NCI-H187 (cell line): ENCODE results near the gene CRYGB.
"Not testable (repeated sequence)": the region's sequence is repeated elsewhere in the genome, so short reads cannot be mapped to it uniquely, and the experiment has no call there.

Source experiments
- DNase-seq, 2 experiments: peaks; one replicate each; lab custom pipeline; 2025; lab: John Stamatoyannopoulos, UW

The CRYGB gene

DNA sequence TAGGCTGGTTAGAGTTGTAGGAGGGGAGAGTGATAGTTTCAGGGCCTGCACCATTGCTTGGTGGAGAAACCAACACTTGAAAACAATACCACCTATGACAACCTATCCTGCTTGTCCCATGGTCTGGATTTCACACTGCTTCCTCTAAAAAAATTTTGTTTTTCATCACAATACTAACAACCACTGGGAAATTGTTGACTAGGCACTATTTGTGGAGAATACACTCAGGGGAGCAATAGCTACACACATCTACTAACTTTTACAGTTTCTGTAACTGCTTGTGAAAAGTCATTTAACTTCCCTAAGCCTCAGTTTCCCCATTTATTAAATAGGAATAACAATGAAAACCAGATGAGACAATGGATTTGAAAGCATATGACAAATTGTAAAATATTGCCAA is 4.1 kb upstream of the CRYGB start:
- no peak for DNase-seq

DNA sequence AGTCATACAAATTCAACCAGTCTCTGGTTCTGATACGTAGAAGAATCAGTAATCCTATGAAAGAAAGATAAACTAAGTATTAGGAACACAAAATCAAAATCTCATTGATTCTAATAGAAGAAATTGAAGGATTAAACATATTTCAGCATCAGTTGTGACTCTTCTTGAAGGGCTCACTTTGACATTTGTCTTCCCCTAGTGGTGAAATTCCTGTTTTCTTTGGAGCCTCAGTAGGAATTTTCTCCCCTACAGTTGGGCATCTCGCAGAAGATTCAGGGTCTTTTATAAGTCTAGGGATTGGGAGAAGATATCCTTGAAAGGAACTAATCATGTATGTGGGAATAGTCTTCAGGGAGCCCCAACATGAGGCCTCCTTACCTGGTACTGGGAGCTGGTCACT is 2.8 kb upstream of the CRYGB start:
- DNase-seq: no peak

DNA sequence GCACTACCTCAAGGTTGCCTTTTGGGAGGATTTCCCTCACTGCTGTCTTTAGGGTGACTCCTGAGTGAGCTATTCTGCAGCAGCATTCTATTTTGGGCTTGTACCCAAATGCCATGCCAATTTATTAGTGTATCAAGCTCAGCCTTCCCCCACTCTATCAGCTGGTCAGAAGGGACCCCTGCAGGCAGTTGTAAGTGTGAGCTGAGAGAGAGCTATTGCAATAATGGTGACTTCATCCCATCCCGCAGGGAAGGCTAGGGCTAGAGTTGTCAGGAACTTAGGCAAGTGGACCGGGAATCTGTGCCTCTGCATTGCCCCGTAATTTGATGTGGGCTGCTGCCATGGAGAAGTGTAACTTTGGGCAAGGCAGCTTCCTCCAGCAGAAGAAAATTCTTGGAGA is 1.8 kb upstream of the CRYGB start:
- no peak for DNase-seq

DNA sequence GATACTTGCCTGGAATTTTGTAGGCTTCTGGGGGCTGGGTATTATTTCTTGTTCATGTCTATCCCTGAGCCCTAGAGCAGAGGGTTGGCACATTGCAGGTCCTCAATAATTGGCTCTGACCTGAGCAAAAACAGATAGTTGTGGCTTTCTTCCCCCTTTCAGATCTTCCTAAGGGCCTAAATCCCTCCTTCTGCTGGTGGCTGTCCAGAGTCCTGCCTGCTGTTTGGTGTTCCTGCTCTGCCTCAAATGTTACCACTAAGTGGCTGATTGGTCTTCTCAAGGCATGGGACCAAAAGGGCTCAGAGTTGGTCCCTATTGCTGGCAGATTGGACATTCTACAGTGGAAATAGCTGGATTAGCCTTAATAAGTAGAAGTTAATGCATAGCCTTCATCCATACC is 1.1 kb upstream of the CRYGB start:
- no peak for DNase-seq

DNA sequence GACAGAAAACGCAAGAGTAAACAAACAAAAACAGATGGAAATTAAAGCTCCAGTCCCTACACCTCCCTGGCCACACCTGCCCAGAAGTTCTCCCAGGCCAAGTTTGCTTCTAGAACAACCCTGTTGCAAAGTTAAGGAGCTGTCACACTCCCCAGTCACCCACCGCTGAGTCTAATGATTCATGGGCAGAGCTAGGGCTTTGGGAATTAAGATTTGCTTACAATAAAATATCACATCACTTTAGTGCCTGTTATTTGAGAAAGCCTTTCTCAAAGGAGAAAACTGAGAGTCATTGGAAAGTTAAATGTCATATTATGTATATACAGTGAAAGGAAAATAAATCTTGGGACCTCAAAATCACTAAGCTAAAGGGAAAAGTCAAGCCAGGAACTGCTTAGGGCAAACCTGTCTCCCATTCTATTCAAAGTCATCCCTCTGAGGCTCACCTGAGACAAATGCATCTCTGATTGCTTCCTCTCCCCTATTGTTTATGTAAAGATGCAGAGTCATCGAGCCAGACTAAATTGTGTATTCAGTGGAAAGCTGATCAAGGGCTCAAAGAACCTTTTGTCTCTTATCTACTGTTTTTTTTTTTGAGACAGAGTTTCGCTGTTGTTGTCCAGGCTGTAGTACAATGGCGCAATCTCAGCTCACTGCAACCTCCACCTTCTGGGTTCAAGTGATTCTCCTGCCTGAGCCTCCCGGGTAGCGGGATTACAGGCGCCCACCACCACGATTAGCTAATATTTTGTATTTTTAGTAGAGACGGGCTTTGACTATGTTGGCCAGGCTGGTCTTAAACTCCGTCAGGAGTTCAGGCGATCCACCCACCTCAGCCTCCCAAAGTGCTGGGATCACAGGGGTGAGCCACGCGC is 2.8 kb downstream of the CRYGB start:
- no peak for DNase-seq

DNA sequence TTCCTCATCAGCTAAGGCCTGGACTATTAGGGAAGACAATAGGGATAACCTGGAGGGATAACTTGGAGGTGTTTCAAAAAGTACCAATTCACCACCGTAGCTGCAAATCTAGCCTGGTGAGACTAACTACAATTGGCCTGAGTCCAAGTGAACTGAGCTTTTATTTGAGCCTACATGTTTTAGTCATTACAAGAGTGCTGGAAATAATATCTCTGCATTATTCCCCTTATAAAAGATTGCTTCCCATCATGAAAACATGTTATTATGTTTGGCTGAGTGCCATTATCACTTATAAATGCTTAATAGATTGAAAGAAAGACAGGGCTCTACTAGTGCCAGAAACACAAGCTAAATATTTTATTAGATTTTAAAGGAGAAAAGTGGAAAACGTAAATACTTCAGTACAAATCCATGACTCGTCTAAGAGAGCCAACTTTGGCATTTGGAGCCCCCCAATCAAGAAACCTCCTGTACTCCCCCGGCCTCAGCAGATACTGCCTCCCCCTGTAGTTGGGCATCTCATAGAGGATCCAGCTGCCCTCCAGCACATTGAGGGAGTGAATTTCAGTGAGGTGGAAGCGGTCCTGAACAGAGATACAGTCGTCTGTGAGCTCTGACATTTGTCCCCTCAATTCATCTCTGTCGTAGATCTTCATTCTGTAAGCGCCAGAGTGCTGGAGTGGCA is 3.6 kb downstream of the CRYGB start:
- no peak for DNase-seq

DNA sequence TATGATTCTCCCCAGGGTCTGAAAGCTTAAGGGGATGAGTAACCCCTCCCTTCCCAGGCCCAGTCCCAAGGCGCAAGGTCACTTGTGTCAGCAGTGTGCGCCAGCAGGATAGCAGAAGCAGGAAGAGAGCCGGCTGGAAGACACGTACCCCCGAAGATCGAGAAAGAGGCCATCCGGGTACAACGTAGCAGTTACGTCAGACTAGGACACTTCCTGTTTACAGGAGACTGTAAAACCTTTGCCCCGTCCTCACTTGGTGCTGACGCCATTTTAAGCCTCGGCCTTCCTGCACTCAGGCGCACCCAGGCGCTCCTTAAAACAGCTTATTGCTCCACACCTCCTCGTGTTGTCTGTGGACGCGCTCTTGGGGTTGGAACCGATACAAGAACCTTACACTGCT is 6.5 kb downstream of the CRYGB start:
- no peak for DNase-seq

DNA sequence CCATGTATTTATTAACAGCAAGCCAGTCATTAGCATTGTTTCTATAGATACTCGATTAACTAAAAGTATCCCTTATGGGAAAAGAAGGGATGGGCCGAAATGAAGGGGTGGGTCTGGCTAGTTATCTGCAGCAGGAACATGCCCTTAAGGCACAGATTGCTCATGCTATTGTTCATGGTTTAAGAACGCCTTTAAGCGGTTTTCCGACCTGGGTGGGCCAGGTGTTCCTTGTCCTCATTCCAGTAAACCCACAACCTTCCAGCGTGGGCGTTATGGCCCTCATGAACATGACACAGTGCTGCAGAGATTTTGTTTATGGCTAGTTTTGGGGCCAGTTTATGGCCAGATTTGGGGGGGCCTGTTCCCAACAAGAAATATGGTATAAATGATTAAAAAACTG is 7.6 kb downstream of the CRYGB start:
- not testable (repeated sequence) for DNase-seq

DNA sequence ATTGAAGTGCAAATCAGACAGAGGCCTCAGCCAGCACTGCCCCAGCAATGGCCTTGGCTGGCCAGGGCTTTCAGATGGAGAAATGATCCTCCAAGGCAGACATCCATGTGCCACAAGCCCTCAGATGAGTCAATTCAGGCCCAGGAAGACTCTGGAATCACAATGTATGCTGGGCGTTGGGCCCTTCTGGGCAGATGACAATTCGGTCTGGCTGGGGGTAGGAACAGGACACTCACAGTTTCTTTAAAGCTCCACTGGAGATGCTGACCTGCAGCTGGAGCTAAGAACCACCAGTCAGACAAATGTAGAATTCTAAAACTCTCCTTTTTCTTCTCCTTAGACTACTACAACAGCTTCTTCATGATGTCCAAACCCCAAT is 9.3 kb downstream of the CRYGB start:
- no peak for DNase-seq

DNA sequence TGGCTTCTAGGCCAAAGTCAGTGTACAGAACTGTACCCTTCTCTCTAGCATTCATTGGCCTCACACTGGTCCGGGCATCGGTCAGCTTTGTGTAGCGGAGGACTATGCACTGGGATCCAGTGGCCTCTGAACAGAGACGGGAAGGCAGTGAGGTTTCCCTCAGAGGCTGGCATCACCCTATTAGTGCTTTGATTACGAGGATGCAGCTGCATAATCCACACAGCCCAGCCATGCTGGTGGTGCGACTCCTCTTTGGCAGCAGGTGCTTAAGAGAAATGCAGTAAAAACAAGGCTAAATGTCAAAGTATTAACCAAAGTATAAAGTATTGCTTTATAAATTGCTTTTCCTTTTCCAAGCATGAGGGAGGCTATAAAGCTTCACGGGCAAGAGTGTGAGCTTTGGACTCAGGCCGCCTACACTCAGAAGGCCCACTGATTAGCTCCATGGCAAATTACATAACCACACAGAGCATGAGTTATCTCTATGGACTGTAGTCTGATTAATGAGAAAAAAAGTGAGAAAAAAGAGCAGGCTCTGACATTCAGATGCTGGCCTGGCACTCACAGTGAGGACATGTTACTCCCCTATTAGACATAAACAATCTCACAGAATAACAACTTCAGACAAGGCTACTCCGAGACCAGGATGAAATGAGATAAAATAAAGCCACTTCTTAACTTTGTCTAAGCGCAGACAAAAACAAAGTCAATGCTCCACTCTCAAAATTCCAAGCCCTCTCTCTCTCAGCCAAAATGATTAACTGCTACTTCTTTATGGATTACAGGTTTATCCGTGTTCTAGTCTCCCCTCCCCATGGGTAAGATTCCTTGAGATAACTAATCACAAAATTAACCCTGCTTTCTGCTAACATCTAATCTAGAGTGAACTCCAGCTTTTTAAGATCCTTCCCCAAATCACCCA is 9.9 kb downstream of the CRYGB start:
- no peak for DNase-seq

DNA sequence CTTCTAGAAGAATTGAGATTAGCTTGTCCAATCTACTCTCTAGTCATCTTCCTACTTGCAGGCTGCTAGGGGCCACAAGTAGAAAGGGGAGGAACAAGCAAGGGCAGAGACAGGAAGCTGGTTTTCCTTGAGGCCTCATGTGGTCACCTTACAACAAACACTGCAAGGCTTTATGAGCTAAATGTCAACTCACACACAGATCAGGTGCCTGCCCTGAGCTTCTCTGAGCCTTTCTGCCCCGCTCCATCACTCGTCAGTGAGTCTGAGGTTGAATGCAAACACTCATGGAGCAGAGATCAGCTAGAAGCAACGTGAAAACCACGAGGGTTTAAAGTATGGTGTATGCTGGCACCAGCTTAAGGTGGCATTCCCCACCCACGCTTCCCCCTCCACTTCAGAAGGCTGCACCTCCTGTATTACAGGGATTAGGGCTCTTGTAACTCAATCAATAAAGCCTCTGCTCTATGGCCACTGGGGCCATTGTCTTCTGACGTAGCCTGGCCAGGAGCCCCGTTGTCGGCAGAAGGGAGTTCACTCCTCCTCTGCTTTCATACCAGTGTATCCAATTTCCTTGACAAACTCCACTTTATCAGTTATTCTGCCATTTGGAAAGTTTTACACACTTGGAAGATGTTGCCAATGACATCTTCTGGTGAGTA is 10.9 kb downstream of the CRYGB start:
- no peak for DNase-seq

DNA sequence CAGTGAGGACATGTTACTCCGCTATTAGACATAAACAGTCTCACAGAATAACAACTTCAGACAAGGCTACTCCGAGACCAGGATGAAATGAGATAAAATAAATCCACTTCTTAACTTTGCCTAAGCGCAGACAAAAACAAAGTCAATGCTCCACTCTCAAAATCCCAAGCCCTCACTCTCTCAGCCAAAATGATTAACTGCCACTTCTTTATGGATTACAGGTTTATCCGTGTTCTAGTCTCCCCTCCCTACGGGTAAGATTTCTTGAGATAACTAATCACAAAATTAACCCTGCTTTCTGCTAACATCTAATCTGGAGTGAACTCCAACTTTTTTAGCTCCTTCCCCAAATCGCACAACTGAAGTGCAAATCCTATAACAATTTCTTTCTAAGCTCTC is 15.2 kb downstream of the CRYGB start:
- DNase-seq: no peak

DNA sequence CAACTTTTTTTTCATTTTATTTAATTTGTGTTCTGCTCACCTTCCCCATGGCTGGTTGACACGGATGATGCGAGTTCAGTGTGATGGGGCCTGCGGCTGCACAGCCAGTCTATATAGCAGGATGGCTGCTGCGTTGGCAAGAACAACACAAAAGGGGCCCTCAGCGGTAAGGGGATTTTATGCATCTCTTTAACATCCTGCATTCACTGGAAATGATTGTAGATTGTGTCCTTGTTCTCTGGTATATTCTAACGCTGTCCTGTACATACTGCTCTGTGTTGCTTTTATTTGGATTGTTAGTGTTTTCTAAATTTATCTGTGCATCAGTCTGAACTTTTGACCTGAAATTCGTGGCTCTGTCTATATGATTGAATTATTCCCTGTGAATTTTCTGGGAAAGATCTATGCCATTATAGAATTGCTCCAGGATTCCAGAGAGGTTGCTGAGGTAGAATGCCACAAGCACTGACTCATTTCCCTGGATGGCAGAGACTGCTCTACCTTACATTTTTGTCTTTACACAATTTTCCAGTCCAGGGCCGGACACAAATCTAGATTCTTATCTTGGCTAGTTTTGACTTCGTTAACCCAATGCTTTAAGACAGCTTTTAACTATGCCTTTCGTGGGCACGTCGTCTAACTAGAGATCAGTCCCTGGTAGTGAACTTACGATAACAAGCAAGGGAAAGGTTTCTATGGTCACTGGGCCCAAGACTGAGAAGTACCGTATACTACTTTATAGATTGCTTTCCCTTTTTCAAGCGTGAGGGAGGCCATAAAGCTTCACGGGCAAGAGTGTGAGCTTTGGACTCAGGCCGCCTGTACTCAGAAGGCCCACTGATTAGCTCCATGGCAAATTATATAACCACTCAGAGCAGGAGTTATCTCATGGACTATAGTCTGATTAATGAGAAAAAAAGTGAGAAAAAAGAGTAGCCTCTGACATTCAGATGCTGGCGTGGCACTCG is 15.9 kb downstream of the CRYGB start, which contains the start of gene CRYGC:
TSS of gene CRYGC (minus strand) at position 85 of the 968 bp plus-strand sequence. CDS start at position 49, 36 bp downstream.
- DNase-seq: no peak

DNA sequence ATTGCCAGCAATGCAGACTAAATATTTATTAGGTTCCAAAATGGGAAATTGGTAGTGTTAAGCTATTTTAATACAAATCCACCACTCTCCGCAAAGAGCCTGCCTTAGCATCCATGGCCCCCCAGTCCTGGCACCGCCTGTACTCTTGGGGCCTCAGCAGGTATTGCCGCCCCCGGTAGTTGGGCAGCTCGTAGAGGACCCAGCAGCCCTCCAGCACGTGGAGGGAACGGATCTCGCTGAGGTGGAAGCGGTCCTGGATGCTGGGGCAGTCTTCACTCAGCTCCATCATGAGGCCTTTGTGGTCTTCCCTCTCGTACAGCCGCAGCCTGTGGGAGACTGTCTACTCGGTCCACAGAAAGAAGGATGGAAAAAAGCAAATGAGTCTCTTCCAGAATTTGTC is 17.8 kb downstream of the CRYGB start:
- no peak for DNase-seq

DNA sequence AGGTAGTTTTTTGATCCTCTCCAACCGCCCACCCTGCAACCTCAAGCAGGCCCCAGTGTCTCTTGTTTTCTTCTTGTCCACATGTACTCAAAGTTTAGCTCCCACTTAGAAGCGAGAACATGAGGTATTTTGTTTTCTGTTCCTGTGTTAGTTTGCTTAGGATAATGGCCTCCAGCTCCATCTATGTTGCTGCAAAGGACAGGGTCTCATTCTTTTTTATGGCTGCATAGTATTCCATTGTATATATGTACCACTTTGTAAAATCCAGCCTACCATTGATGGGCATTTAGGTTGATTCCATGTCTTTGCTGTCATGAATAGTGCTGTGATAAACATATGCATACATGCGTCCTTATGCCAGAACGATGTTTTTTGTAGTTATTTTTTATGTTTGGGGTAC is 18.9 kb downstream of the CRYGB start:
- no peak for DNase-seq

DNA sequence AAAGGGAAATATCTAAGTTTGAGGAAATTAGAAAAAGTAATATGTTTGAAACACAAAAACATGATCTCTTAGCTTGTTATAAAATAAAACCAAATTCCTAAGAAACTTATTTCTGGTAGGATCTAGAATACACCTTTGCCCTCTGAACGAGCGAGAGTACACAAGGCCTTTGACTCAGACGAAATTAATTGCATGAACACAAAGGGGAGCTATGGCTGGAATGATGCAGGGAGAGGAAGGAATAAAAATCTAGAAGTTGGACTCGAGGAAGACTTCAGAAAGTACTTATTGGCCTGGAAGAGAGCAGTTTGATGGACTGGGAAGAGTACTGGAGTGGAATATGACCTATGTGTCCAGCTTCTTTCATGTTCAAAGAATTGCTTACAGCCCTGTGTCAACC is 20.7 kb downstream of the CRYGB start:
- no peak for DNase-seq

DNA sequence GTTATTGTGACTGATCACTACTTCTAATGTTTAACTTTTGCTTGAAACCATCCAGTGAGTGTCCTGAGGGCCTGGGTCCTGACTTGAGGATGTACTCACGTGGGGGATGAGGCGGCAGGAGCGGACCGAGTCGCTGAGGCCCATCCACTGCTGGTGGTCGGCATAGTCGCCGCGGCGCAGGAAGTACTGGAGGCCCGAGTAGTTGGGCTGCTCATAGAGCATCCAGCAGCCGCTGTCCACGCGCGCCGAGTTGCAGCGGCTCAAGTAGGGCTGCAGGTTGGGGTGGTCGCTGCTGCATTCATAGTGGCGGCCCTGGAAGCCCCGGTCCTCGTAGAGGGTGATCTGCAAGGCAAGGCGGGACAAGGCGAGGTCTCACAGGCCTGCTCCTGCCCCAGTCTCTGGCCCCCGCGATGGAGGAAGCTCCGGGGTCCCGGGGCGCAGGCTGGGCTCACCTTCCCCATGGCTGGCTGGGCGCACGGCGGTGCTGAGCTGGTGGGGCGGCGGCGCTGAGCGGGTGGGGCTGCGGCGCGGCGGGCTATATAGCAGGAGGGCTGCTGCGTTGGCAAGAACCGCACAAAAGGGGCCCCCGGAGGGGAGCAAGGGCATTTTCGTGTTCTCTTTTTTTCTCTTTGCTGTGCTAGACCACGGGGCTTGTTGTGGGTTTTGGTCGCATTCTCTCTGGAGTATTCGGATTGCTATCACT is 21.8 kb downstream of the CRYGB start, which contains the start of gene CRYGD:
TSS of gene CRYGD (minus strand) at position 512 of the 703 bp plus-strand sequence. CDS start at position 461, 51 bp downstream.
- DNase-seq: not testable (repeated sequence)

DNA sequence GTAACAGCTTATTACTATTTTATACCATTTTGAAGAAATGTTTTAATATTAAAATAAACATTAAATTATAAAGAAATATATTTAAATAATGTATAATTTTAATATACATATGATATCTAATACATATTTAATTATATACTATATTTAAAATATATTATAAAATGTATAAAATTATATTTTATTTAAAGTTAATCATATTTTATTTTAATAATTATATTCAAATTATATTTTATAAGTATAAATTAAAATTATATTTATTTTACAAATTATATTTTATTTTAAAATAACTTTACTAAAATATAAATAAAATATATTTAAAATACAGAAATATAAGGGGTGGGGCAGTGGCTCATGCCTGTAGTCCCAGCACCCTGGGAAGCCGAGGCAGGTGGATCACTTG is 23.7 kb downstream of the CRYGB start:
- no peak for DNase-seq

DNA sequence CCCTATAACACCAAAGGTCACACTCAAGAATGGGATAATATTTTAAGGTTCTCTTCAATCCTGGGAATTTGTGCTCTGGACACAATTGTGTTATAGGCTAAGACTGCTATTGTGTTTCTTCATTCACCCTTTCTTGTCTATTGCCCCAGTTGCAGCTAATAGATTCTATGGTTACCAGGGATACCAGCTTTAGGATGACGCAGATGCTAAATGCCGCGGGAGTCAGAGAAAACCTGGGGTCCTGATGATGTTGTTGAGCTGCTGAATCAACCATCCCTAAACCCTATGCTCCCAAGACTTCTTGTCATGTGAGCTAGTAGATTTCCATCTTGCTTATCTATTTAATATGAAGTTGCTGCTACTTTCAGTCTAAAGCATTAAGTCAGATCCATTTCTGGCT is 27.0 kb downstream of the CRYGB start:
- no peak for DNase-seq

DNA sequence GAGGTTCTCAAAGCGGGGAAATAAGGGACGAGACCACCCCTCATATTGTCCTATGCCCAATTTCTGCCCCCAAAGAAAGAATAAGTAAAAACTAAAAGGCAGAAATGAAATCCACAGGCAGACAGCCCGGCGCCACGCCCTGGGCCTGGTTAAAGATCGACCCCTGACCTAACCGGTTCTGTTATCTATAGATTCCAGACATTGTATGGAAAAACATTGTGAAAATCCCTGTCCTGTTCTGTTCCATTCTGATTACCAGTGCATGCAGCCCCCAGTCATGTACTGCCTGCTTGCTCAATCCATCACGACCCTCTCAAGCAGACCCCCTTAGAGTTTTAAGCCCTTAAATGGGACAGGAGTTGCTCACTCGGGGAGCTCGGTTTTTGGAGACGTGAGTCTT is 28.6 kb downstream of the CRYGB start:
- DNase-seq: not testable (repeated sequence)
